Measurements from ENCODE around the gene DEFB119.
"Not testable (repeated sequence)": the region's sequence is repeated elsewhere in the genome, so short reads cannot be mapped to it uniquely, and the experiment has no call there.

The DEFB119 gene

GRCh38 chr20:31390490-31390889 lies at the start of gene DEFB119:
TSS of gene DEFB119 (minus strand) at chr20:31390590. CDS start at chr20:31390483, 107 bp downstream.
- DNase-seq (ENCODE audit: low read depth in 3 of 3), result no peak

- no peak for DNase-seq (ENCODE audit: low read depth in 3 of 3)
Observed at GRCh38 chr20:31430568-31431115, 40.3 kb upstream of the DEFB119 start.

- not testable (repeated sequence) for DNase-seq (ENCODE audit: low read depth in 3 of 3)
Observed at GRCh38 chr20:31427576-31427975, 37.2 kb upstream of the DEFB119 start.

GRCh38 chr20:31426891-31427551 lies 36.6 kb upstream of the DEFB119 start:
- not testable (repeated sequence) for DNase-seq (ENCODE audit: low read depth in 3 of 3)

- DNase-seq (ENCODE audit: low read depth in 3 of 3), result no peak
Observed at GRCh38 chr20:31425797-31426196, 35.4 kb upstream of the DEFB119 start.

GRCh38 chr20:31418307-31418706 lies 27.9 kb upstream of the DEFB119 start:
- no peak for DNase-seq (ENCODE audit: low read depth in 3 of 3)

GRCh38 chr20:31415653-31416052 lies 25.3 kb upstream of the DEFB119 start:
- no peak for DNase-seq (ENCODE audit: low read depth in 3 of 3)

- no peak for DNase-seq (ENCODE audit: low read depth in 3 of 3)
Observed at GRCh38 chr20:31414381-31414780, 24.0 kb upstream of the DEFB119 start.

GRCh38 chr20:31410011-31410410 lies 19.6 kb upstream of the DEFB119 start:
- no peak for DNase-seq (ENCODE audit: low read depth in 3 of 3)

GRCh38 chr20:31406115-31406514 lies 15.7 kb upstream of the DEFB119 start, which contains the start of gene DEFB121:
TSS of gene DEFB121 (minus strand) at chr20:31406215. CDS start at chr20:31406152, 63 bp downstream.
- DNase-seq (ENCODE audit: low read depth in 3 of 3), result no peak

GRCh38 chr20:31403886-31404285 lies 13.5 kb upstream of the DEFB119 start:
- no peak for DNase-seq (ENCODE audit: low read depth in 3 of 3)

- no peak for DNase-seq (ENCODE audit: low read depth in 3 of 3)
Observed at GRCh38 chr20:31394900-31395299, 4.5 kb upstream of the DEFB119 start.

GRCh38 chr20:31392836-31393235 lies 2.4 kb upstream of the DEFB119 start:
- DNase-seq (ENCODE audit: low read depth in 3 of 3), result no peak

- DNase-seq (ENCODE audit: low read depth in 3 of 3), result no peak
Observed at GRCh38 chr20:31374346-31374745, 16.0 kb downstream of the DEFB119 start.

GRCh38 chr20:31368301-31368700 lies 22.1 kb downstream of the DEFB119 start, which contains the start of gene DEFB118:
TSS of gene DEFB118 (plus strand) at chr20:31368601. CDS start at chr20:31368651, 50 bp downstream.
- no peak for DNase-seq (ENCODE audit: low read depth in 3 of 3)

- not testable (repeated sequence) for DNase-seq (ENCODE audit: low read depth in 3 of 3)
Observed at GRCh38 chr20:31364272-31364671, 26.1 kb downstream of the DEFB119 start.

- no peak for DNase-seq (ENCODE audit: low read depth in 3 of 3)
Observed at GRCh38 chr20:31363295-31363694, 27.1 kb downstream of the DEFB119 start.

- no peak for DNase-seq (ENCODE audit: low read depth in 3 of 3)
Observed at GRCh38 chr20:31355981-31356380, 34.4 kb downstream of the DEFB119 start.

GRCh38 chr20:31341470-31341869 lies 48.9 kb downstream of the DEFB119 start:
- DNase-seq (ENCODE audit: low read depth in 3 of 3), result no peak

GRCh38 chr20:31330893-31331292 lies 59.5 kb downstream of the DEFB119 start:
- DNase-seq (ENCODE audit: low read depth in 3 of 3), result no peak
